Measurements from ENCODE around the gene HNRNPLL. TPM values are rescaled to one million over a fixed set of nuclear protein-coding genes. Genes with fewer than 3 reads are reported as not detected.

HNRNPLL gene
- total and polyA plus RNA-seq, 2 experiments from 2014 or later, result 42.5 to 53.4 TPM

DNA sequence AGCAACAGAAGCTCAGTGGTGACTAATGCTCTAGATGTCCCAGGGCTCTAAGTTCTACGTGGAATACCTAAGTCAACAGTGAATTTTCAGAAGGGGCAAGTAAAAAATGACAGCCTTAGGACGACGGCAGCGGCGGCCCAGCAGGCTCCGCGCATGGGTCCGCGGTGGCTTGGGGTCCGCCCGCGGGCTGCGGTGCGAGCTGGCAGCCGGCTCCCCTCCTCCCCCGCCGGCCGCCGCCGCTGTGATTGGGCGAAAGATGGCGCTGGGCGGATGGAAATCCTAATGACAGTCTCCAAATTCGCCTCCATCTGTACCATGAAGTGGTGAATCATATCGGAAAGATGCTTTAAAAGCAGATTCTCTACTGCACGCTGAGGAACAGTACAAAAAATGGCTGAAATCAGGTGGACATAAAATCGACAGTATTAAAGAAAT lies 74.7 kb downstream of the HNRNPLL start:
- Mint-ChIP-seq H3K36me3 (ENCODE audit: low read depth) (no peaks in the 10 kb centered on the region), H3K27me3 (ENCODE audit: insufficient read depth, low read depth, poor library complexity) (peaks cover 6% of the 10 kb centered on the region), H3K4me1 (peaks cover 16% of the 10 kb centered on the region), H3K4me3 (peak overlapping the region; percentile 64), H3K27ac (no peak overlapping the region), H3K9me3 (no peaks in the 10 kb centered on the region)
- no peaks in the 10 kb centered on the region for H3F3A ChIP-seq (replicated peaks; ENCODE audit: low read depth)
- no peaks in the 10 kb centered on the region for H4K20me1 ChIP-seq (replicated peaks; ENCODE audit: insufficient read depth)
- no peaks in the 10 kb centered on the region for H3K27me3 ChIP-seq (ENCODE audit: insufficient read depth)
- no peaks in the 10 kb centered on the region for H3K9me2 ChIP-seq (ENCODE audit: insufficient read depth)
- H3K79me2 ChIP-seq (replicated peaks; ENCODE audit: insufficient read depth), result no peaks in the 10 kb centered on the region
- H2AFZ ChIP-seq, result peak overlapping the region; percentile 45; the same call in 1 of the 2 replicates
- no peak overlapping the region for H3K27ac ChIP-seq (ENCODE audit: low read depth)
- H3K36me3 ChIP-seq (ENCODE audit: insufficient read depth), result no peaks in the 10 kb centered on the region
- peaks cover 6% of the 10 kb centered on the region for H3K4me1 ChIP-seq (ENCODE audit: insufficient read depth)
- ATAC-seq (peak; percentile 83), DNase-seq (ENCODE audit: low spot score) (peak; percentile 79)
- peak overlapping the region; percentile 66 for H3K4me2 ChIP-seq
- TF ChIP-seq, protein P1, sequence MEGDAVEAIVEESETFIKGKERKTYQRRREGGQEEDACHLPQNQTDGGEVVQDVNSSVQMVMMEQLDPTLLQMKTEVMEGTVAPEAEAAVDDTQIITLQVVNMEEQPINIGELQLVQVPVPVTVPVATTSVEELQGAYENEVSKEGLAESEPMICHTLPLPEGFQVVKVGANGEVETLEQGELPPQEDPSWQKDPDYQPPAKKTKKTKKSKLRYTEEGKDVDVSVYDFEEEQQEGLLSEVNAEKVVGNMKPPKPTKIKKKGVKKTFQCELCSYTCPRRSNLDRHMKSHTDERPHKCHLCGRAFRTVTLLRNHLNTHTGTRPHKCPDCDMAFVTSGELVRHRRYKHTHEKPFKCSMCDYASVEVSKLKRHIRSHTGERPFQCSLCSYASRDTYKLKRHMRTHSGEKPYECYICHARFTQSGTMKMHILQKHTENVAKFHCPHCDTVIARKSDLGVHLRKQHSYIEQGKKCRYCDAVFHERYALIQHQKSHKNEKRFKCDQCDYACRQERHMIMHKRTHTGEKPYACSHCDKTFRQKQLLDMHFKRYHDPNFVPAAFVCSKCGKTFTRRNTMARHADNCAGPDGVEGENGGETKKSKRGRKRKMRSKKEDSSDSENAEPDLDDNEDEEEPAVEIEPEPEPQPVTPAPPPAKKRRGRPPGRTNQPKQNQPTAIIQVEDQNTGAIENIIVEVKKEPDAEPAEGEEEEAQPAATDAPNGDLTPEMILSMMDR (conservative IDR thresholded peaks at IDR 0.05; ENCODE audit: low read depth in 2 of 2), result peak in 1 of 2 experiments; percentile 53; a peak in 2 of 4 replicates
- TF ChIP-seq ZNF331 (CRISPR knock-in tag; IDR thresholded peaks at IDR 0.05; ENCODE audit: low read depth), result no peak
- peak overlapping the region; percentile 39 for H3K4me3 ChIP-seq

DNA sequence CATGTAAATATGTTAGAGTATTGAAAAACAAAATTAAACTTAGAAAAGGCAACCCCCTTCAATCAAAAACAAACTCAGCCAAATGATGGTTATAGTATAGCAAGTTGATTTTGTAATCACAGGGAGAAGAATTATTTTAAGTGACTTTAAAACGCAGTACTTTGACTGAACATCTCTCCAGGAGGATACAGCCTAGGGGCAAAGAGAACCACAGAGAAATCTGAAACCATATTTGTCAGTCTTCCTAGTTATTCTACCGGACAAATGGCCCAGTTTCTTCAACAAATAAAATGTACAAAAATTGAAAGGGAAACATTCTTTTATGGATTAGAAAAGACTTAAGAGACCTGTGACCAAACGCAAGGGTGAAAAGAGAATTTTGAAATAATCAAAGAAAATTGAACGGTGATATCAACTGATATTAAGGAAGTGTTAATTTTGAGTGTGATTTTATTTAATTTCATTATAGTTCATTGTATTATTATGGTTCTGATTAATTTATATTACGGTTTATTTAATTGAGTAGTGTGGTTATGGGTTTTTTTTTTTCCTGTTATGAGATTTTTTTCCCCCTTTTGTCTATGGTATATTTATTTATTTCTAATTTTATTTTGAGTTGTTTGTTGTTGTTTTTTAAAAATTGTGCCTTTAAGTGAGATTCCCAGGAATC lies 75.3 kb downstream of the HNRNPLL start:
- no peaks in the 10 kb centered on the region for H3K9me3 Mint-ChIP-seq
- H3K27ac Mint-ChIP-seq, result no peak overlapping the region
- peak overlapping the region; percentile 62 for H3K4me3 Mint-ChIP-seq
- peaks cover 6% of the 10 kb centered on the region for H3K27me3 Mint-ChIP-seq (ENCODE audit: insufficient read depth, low read depth, poor library complexity)
- H2AFZ ChIP-seq, result peak overlapping the region; percentile 45; the same call in 1 of the 2 replicates
- H3K36me3 ChIP-seq (ENCODE audit: insufficient read depth), result no peaks in the 10 kb centered on the region
- peaks cover 22% of the 10 kb centered on the region for H3K4me1 Mint-ChIP-seq
- no peaks in the 10 kb centered on the region for H3F3A ChIP-seq (replicated peaks; ENCODE audit: low read depth)
- ATAC-seq, result no peak
- no peaks in the 10 kb centered on the region for H4K20me1 ChIP-seq (replicated peaks; ENCODE audit: insufficient read depth)
- no peak for DNase-seq (ENCODE audit: low spot score)
- H3K9me2 ChIP-seq (ENCODE audit: insufficient read depth), result no peaks in the 10 kb centered on the region
- H3K27ac ChIP-seq (ENCODE audit: low read depth), result no peak overlapping the region
- peak overlapping the region; percentile 66 for H3K4me2 ChIP-seq
- peaks cover 12% of the 10 kb centered on the region for H3K4me1 ChIP-seq (ENCODE audit: insufficient read depth)
- no peaks in the 10 kb centered on the region for H3K27me3 ChIP-seq (ENCODE audit: insufficient read depth)
- H3K36me3 Mint-ChIP-seq (ENCODE audit: low read depth), result no peaks in the 10 kb centered on the region
- H3K4me3 ChIP-seq, result peak overlapping the region; percentile 39
- H3K79me2 ChIP-seq (replicated peaks; ENCODE audit: insufficient read depth), result no peaks in the 10 kb centered on the region
- TF ChIP-seq ZNF114 (CRISPR knock-in tag; IDR thresholded peaks at IDR 0.05) (no peak), EZH2phosphoT487 (IDR thresholded peaks at IDR 0.05; ENCODE audit: unreplicated experiment) (no peak), EZH2 (IDR thresholded peaks at IDR 0.05; ENCODE audit: low read depth, unreplicated experiment) (no peak), STAT1 (IDR thresholded peaks at IDR 0.05; ENCODE audit: unreplicated experiment) (no peak), JUNB (IDR thresholded peaks at IDR 0.05; ENCODE audit: unreplicated experiment) (no peak), ETS1 (IDR thresholded peaks at IDR 0.05) (no peak), ZNF331 (CRISPR knock-in tag; IDR thresholded peaks at IDR 0.05; ENCODE audit: low read depth) (no peak), NANOG (IDR thresholded peaks at IDR 0.05; ENCODE audit: borderline replicate concordance) (no peak), CREB1 (CRISPR knock-in tag; IDR thresholded peaks at IDR 0.05; ENCODE audit: low read depth) (no peak), REST (IDR thresholded peaks at IDR 0.05; ENCODE audit: unreplicated experiment) (no peak)
- TF ChIP-seq, protein P1 (conservative IDR thresholded peaks at IDR 0.05; ENCODE audit: low read depth in 2 of 2), result no peak
